Lower leg skin (tissue), 3 donors: Measurements from ENCODE around the gene KIRREL3.

Experiments used
- POLR2A ChIP-seq, 2 donors: fragments of 450-650 bp; IDR thresholded peaks; one replicate each; pipeline ENCODE4 v1.6.1; 2016 to 2017; ENCODE audit warnings: antibody characterized with exemption in 2 of 2, mild to moderate bottlenecking in 1 of 2, moderate library complexity in 1 of 2
- TF ChIP-seq, protein P1 (sequence below), 3 donors: fragments of 450-650 bp; IDR thresholded peaks; one replicate each; pipeline ENCODE4 v1.5.1; 2016; ENCODE audit warnings: antibody characterized with exemption in 3 of 3, mild to moderate bottlenecking in 3 of 3, moderate library complexity in 2 of 3

DNA sequence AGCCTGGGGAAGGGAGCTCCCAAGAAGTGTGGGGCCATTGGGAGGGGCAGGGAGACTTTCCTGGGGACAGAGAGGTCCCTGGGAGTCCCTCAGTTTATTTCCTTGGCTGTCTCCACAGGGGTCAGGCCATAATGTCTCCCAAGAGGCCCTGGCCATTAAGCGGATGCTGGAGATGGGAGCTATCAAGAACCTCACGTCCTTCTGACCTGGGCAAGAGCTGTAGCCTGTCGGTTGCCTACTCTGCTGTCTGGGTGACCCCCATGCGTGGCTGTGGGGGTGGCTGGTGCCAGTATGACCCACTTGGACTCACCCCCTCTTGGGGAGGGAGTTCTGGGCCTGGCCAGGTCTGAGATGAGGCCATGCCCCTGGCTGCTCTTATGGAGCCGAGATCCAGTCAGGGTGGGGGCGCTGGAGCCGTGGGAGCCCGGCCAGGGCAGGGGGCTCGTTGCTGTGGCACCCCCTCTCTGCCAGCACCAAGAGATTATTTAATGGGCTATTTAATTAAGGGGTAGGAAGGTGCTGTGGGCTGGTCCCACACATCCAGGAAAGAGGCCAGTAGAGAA, 586.6 kb downstream of the KIRREL3 start:
- no peak for TF ChIP-seq POLR2A (IDR thresholded peaks at IDR 0.05)
- TF ChIP-seq, protein P1, sequence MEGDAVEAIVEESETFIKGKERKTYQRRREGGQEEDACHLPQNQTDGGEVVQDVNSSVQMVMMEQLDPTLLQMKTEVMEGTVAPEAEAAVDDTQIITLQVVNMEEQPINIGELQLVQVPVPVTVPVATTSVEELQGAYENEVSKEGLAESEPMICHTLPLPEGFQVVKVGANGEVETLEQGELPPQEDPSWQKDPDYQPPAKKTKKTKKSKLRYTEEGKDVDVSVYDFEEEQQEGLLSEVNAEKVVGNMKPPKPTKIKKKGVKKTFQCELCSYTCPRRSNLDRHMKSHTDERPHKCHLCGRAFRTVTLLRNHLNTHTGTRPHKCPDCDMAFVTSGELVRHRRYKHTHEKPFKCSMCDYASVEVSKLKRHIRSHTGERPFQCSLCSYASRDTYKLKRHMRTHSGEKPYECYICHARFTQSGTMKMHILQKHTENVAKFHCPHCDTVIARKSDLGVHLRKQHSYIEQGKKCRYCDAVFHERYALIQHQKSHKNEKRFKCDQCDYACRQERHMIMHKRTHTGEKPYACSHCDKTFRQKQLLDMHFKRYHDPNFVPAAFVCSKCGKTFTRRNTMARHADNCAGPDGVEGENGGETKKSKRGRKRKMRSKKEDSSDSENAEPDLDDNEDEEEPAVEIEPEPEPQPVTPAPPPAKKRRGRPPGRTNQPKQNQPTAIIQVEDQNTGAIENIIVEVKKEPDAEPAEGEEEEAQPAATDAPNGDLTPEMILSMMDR (IDR thresholded peaks at IDR 0.05), result no peak
